HEK293 (cell line): ENCODE results near the gene HTR3B.

ENCODE experiments used
- CTCF ChIA-PET: fragments of 350-600 bp; formaldehyde crosslinking; extraction: SDS; loops from one replicate; lab custom pipeline; 2021; ENCODE audit warnings: antibody characterized with exemption; lab: Yijun Ruan, JAX
- POLR2A ChIA-PET: fragments of 300-600 bp; formaldehyde crosslinking; extraction: SDS; loops from one replicate; lab custom pipeline; 2020; ENCODE audit warnings: antibody characterized with exemption, inconsistent platforms; lab: Yijun Ruan, JAX
- H3K27ac ChIP-seq: fragments of 200-500 bp; sonication (Bioruptor generic); 2 replicates; pipeline ENCODE4 v1.5.1; 2014; ENCODE audit warnings: low read depth, low read length, control low read depth, inconsistent platforms; ENCODE audit errors: extremely low read depth
- H3K36me3 ChIP-seq, 2 experiments: fragments of 200-500 bp in 1 of 2; sonication (Bioruptor generic) in 1 of 2; 1 replicate in 1 of 2; 2 replicates in 1 of 2; pipeline ENCODE4 v1.5.1; 2014 to 2017; ENCODE audit warnings: inconsistent platforms in 2 of 2, low read length in 2 of 2; ENCODE audit not compliant: control insufficient read depth in 2 of 2, insufficient read depth in 1 of 2
- H3K4me1 ChIP-seq: fragments of 200-500 bp; sonication (Bioruptor generic); 2 replicates; pipeline ENCODE4 v1.5.1; 2014; ENCODE audit warnings: mild to moderate bottlenecking, low read length, inconsistent platforms; ENCODE audit not compliant: control insufficient read depth, insufficient read depth
- H3K4me3 ChIP-seq: 2 replicates; pipeline ENCODE4 v1.5.1; 2011; ENCODE audit warnings: low read depth, mild to moderate bottlenecking, control low read depth, low read length, moderate library complexity
- H3K9me3 ChIP-seq: fragments of 200-500 bp; sonication (Bioruptor generic); 2 replicates; pipeline ENCODE4 v1.5.1; 2014; ENCODE audit warnings: low read depth, low read length, inconsistent platforms; ENCODE audit not compliant: control insufficient read depth, insufficient read depth
- HOXA7 ChIP-seq: sonication (generic); formaldehyde crosslinking; IDR thresholded peaks from 2 replicates; pipeline ENCODE4 v1.8.1; 2022; ENCODE audit warnings: missing genetic modification reagents, borderline replicate concordance
- SETDB1 ChIP-seq: IDR thresholded peaks from one replicate; pipeline ENCODE4 v1.6.1; 2017; ENCODE audit warnings: mild to moderate bottlenecking, low read length, moderate library complexity, mixed read lengths; ENCODE audit not compliant: insufficient read length
- ZBTB17 ChIP-seq: fragments of 450-650 bp; formaldehyde crosslinking; IDR thresholded peaks from 2 replicates; pipeline ENCODE4 v1.5.1; 2016; ENCODE audit warnings: missing biosample characterization, missing genetic modification characterization
- ZBTB48 ChIP-seq: fragments of 450-650 bp; formaldehyde crosslinking; IDR thresholded peaks from 2 replicates; pipeline ENCODE4 v1.5.1; 2016; ENCODE audit warnings: missing biosample characterization, missing genetic modification characterization
- ZBTB7A ChIP-seq: fragments of 450-650 bp; formaldehyde crosslinking; IDR thresholded peaks from 2 replicates; pipeline ENCODE4 v1.5.1; 2016; ENCODE audit warnings: low read depth, missing biosample characterization, missing genetic modification characterization
- ZNF112 ChIP-seq: fragments of 450-650 bp; formaldehyde crosslinking; IDR thresholded peaks from 2 replicates; pipeline ENCODE4 v1.5.0; 2017; ENCODE audit warnings: missing biosample characterization, missing genetic modification characterization
- ZNF175 ChIP-seq: fragments of 450-650 bp; formaldehyde crosslinking; IDR thresholded peaks from 2 replicates; pipeline ENCODE4 v1.5.1; 2016; ENCODE audit warnings: missing biosample characterization, missing genetic modification characterization
- ZNF341 ChIP-seq: fragments of 450-650 bp; formaldehyde crosslinking; IDR thresholded peaks from 2 replicates; pipeline ENCODE4; 2016; ENCODE audit warnings: low read depth, missing biosample characterization, missing genetic modification characterization
- ZNF548 ChIP-seq: fragments of 450-650 bp; formaldehyde crosslinking; IDR thresholded peaks from 2 replicates; pipeline ENCODE4 v1.5.1; 2016; ENCODE audit warnings: missing biosample characterization, missing genetic modification characterization
- ZNF549 ChIP-seq: fragments of 450-650 bp; IDR thresholded peaks from 2 replicates; pipeline ENCODE4 v1.5.1; 2018; ENCODE audit warnings: missing biosample characterization, missing genetic modification characterization, mild to moderate bottlenecking, inconsistent platforms, moderate library complexity
- ZNF585B ChIP-seq: fragments of 450-650 bp; formaldehyde crosslinking; IDR thresholded peaks from 2 replicates; pipeline ENCODE4 v1.5.1; 2016; ENCODE audit warnings: missing biosample characterization, missing genetic modification characterization
- ZNF596 ChIP-seq: fragments of 450-650 bp; IDR thresholded peaks from 2 replicates; pipeline ENCODE4 v1.5.0; 2018; ENCODE audit warnings: missing biosample characterization, mild to moderate bottlenecking, missing genetic modification characterization, moderate library complexity
- ZNF600 ChIP-seq: fragments of 450-650 bp; formaldehyde crosslinking; IDR thresholded peaks from 2 replicates; pipeline ENCODE4 v1.5.1; 2016; ENCODE audit warnings: missing biosample characterization, missing genetic modification characterization
- ZNF621 ChIP-seq: fragments of 450-650 bp; formaldehyde crosslinking; IDR thresholded peaks from 2 replicates; pipeline ENCODE4 v1.5.1; 2017; ENCODE audit warnings: missing biosample characterization, missing genetic modification characterization
- ZNF747 ChIP-seq: fragments of 450-650 bp; formaldehyde crosslinking; IDR thresholded peaks from 2 replicates; pipeline ENCODE4 v1.5.1; 2016; ENCODE audit warnings: missing biosample characterization, missing genetic modification characterization
- TF ChIP-seq, protein P1 (sequence below): fragments of 450-650 bp; formaldehyde crosslinking; IDR thresholded peaks from 2 replicates; pipeline ENCODE4 v1.5.1; 2016; ENCODE audit warnings: missing biosample characterization, missing genetic modification characterization, low read depth
- TF ChIP-seq, protein P2 (sequence below): fragments of 450-650 bp; IDR thresholded peaks from 2 replicates; pipeline ENCODE4 v1.5.1; 2018; ENCODE audit warnings: missing biosample characterization, missing genetic modification characterization
- TF ChIP-seq, protein P3 (sequence below): fragments of 450-650 bp; formaldehyde crosslinking; IDR thresholded peaks from 2 replicates; pipeline ENCODE4 v1.5.1; 2016; ENCODE audit warnings: missing biosample characterization, missing genetic modification characterization

The HTR3B gene, protein sequence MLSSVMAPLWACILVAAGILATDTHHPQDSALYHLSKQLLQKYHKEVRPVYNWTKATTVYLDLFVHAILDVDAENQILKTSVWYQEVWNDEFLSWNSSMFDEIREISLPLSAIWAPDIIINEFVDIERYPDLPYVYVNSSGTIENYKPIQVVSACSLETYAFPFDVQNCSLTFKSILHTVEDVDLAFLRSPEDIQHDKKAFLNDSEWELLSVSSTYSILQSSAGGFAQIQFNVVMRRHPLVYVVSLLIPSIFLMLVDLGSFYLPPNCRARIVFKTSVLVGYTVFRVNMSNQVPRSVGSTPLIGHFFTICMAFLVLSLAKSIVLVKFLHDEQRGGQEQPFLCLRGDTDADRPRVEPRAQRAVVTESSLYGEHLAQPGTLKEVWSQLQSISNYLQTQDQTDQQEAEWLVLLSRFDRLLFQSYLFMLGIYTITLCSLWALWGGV

DNA sequence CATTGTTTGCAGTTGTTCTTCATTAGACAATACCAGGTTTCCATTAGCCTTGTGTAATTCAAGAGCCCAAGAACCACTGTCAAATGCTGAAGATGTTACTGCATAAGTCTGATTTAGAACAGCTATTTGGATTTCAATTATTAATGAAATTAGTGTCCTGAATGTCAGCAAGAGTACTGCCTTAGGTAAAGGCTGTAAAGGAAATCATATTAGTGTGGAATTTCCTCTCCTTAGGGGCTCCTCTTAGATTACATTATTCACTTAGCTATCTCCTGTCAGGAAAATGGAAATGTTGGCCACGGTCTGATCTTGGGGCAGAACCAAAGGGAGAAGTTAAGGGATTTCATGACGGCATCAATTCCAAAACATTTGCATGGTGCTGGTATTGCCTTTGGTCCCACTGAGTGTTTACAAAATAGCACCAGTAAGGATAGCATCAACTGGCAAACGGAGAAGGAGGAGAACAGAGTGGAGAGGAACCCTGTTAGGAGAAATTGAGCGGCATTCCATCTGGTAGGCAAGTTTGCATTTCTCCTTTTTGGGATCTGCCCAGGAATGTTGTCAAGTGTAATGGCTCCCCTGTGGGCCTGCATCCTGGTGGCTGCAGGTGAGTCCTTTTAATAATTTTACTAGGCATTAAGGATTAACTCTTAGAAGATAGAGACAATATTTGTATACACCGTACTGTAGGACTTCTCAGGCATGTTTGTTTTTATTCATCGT, at the start of gene HTR3B:
Gene HTR3B, plus strand, starts transcription at position 418 of the 723 bp plus-strand sequence. Its CDS starts 138 bp downstream, at position 556.
- H3K4me3 ChIP-seq, result no peak within 1 kb of the TSS
- TF ChIP-seq ZNF596 (tag by site-specific recombination) (no peak), ZNF600 (tag by site-specific recombination) (peak; percentile 75; the same call in 1 of the 2 replicates)
- CTCF ChIA-PET, result interaction anchor here (0.6 to 5.9 kb wide), 8 partner anchors 8 to 353 kb away, joined by 3 to 67 read pairs (median 3); no protein-coding TSS in a partner anchor
- no peaks in the 10 kb centered on the region for H3K36me3 ChIP-seq
- POLR2A ChIA-PET, result no interaction called here
- no peak within 1 kb of the TSS for H3K27ac ChIP-seq
- peaks cover 18% of the 10 kb centered on the region for H3K4me1 ChIP-seq
- no peaks in the 10 kb centered on the region for H3K9me3 ChIP-seq

DNA sequence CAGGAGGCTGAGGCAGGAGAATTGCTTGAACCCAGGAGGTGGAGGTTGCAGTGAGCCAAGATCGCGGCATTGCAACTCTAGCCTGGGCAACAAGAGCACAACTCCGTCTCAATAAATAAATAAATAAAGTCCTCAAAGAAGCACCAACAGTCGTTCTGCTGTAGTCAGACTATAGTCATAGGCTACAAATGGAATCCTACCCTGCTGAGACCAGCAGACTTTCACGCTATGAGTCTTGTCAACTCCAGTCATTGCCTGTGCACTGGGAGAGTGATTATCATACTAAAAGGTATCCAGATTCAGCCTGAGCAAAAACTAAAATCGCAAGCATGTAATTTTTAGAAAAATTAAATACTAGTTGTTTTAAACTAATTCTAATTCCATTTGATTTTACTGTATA, 48.8 kb upstream of the HTR3B start:
- no peak for TF ChIP-seq ZNF548 (tag by site-specific recombination)
- TF ChIP-seq ZNF112 (tag by site-specific recombination), result no peak
- TF ChIP-seq, protein P1, sequence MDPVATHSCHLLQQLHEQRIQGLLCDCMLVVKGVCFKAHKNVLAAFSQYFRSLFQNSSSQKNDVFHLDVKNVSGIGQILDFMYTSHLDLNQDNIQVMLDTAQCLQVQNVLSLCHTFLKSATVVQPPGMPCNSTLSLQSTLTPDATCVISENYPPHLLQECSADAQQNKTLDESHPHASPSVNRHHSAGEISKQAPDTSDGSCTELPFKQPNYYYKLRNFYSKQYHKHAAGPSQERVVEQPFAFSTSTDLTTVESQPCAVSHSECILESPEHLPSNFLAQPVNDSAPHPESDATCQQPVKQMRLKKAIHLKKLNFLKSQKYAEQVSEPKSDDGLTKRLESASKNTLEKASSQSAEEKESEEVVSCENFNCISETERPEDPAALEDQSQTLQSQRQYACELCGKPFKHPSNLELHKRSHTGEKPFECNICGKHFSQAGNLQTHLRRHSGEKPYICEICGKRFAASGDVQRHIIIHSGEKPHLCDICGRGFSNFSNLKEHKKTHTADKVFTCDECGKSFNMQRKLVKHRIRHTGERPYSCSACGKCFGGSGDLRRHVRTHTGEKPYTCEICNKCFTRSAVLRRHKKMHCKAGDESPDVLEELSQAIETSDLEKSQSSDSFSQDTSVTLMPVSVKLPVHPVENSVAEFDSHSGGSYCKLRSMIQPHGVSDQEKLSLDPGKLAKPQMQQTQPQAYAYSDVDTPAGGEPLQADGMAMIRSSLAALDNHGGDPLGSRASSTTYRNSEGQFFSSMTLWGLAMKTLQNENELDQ (tag by site-specific recombination), result no peak
- no peak for TF ChIP-seq ZNF747 (tag by site-specific recombination)
- no peak for TF ChIP-seq ZNF585B
- TF ChIP-seq, protein P2, sequence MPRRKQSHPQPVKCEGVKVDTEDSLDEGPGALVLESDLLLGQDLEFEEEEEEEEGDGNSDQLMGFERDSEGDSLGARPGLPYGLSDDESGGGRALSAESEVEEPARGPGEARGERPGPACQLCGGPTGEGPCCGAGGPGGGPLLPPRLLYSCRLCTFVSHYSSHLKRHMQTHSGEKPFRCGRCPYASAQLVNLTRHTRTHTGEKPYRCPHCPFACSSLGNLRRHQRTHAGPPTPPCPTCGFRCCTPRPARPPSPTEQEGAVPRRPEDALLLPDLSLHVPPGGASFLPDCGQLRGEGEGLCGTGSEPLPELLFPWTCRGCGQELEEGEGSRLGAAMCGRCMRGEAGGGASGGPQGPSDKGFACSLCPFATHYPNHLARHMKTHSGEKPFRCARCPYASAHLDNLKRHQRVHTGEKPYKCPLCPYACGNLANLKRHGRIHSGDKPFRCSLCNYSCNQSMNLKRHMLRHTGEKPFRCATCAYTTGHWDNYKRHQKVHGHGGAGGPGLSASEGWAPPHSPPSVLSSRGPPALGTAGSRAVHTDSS (tag by site-specific recombination), result no peak
- Histone ChIP-seq H3K4me3 (no peak overlapping the region), H3K9me3 (no peaks in the 10 kb centered on the region), H3K27ac (no peak overlapping the region), H3K4me1 (peaks cover 3% of the 10 kb centered on the region; the same call in 1 of the 2 replicates), H3K36me3 (peaks cover 4 to 22% of the 10 kb centered on the region in 2 experiments; a peak in 2 of 3 replicates)
- ChIA-PET CTCF (no interaction called here), POLR2A (no interaction called here)

DNA sequence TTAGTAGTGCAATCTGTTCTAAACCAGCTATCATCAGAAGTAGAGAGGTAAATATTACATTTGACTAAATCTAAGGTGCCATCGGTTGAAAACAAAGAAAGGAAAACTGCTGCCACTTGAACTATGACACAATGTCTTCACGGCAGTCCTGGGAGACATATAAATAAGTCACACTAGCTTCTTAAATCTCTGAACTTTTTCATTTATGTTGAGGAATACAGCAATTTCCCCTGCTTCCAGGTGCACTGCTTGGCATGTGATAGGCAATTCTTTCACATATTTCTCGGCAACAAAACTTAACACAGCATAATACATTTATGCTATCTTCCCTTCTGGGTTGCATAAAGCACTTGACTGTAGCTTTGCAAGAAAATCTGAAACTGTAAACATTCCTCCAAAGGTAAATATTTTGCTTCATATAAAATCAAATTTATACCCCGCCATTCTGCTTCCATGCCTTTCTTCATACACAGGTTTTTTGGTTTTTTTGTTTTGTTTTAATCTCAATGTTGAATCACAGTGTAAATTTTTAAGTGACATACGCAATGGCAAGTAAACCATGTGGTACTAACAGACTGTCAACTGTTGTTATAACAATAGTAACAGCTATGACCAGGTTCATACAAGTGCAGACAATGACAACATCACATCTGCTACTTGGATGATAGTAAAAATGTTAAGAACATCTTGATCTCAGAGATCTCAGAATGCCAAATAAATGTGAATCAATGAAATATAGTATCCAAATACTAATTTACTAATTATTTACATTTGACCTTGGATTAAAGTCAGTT, 47.4 kb upstream of the HTR3B start:
- Histone ChIP-seq H3K36me3 (peaks cover 4 to 13% of the 10 kb centered on the region in 2 experiments; a peak in 2 of 3 replicates), H3K4me1 (peaks cover 3% of the 10 kb centered on the region; the same call in 1 of the 2 replicates), H3K4me3 (no peak overlapping the region), H3K9me3 (no peaks in the 10 kb centered on the region), H3K27ac (no peak overlapping the region)
- ChIA-PET POLR2A (no interaction called here), CTCF (interaction anchor here (0.6 to 1.8 kb wide), 3 partner anchors 12 to 51 kb away, joined by 3 to 5 read pairs (median 4); no protein-coding TSS in a partner anchor)
- TF ChIP-seq ZNF548 (tag by site-specific recombination), result no peak
- TF ChIP-seq ZBTB17 (tag by site-specific recombination), result no peak
- no peak for TF ChIP-seq SETDB1
- TF ChIP-seq ZNF600 (tag by site-specific recombination), result no peak
- TF ChIP-seq ZNF549 (tag by site-specific recombination), result no peak
- TF ChIP-seq ZBTB48 (tag by site-specific recombination), result no peak
- no peak for TF ChIP-seq ZNF175 (tag by site-specific recombination)
- TF ChIP-seq, protein P1 (tag by site-specific recombination), result no peak
- TF ChIP-seq, protein P3, sequence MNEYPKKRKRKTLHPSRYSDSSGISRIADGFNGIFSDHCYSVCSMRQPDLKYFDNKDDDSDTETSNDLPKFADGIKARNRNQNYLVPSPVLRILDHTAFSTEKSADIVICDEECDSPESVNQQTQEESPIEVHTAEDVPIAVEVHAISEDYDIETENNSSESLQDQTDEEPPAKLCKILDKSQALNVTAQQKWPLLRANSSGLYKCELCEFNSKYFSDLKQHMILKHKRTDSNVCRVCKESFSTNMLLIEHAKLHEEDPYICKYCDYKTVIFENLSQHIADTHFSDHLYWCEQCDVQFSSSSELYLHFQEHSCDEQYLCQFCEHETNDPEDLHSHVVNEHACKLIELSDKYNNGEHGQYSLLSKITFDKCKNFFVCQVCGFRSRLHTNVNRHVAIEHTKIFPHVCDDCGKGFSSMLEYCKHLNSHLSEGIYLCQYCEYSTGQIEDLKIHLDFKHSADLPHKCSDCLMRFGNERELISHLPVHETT (tag by site-specific recombination), result no peak
- no peak for TF ChIP-seq ZNF585B
- no peak for TF ChIP-seq HOXA7 (CRISPR knock-in tag)
- no peak for TF ChIP-seq ZBTB7A (tag by site-specific recombination)
- no peak for TF ChIP-seq ZNF621
- TF ChIP-seq ZNF341, result no peak
